ENCODE results near the gene PRR7. TPM values are rescaled to one million over a fixed set of nuclear protein-coding genes. Genes with fewer than 3 reads are reported as not detected.

The PRR7 gene
- total RNA-seq, 1 donor from 2014 or later, result 4.4 TPM

DNA sequence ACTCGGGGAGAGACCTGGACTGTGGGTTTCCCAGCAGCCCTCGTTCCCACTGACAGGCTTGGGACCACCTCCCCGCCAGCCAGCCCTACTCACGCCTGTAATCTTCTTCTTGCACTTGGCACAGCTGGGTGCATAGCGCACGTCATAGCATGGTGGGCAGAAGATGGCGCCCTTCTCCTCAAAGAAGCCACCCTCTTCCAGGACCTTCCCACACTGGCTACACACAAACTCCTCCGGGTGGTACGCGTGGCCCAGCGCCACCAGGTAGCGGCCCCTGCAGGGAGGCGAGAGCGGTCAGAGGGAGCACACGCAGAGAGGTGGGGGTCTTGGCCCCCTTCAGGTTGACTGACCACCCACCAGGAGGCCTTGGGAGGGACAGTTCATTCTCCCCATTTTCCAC, 41.4 kb downstream of the PRR7 start:
- Mint-ChIP-seq H3K4me3 (ENCODE audit: unreplicated experiment) (no peak overlapping the region), H3K27ac (ENCODE audit: unreplicated experiment) (no peak overlapping the region), H3K9me3 (ENCODE audit: unreplicated experiment) (no peaks in the 10 kb centered on the region), H3K36me3 (ENCODE audit: unreplicated experiment) (peaks cover 39% of the 10 kb centered on the region), H3K4me1 (ENCODE audit: unreplicated experiment) (peaks cover 35% of the 10 kb centered on the region), H3K27me3 (ENCODE audit: unreplicated experiment) (no peaks in the 10 kb centered on the region)
- TF ChIP-seq, protein P1, sequence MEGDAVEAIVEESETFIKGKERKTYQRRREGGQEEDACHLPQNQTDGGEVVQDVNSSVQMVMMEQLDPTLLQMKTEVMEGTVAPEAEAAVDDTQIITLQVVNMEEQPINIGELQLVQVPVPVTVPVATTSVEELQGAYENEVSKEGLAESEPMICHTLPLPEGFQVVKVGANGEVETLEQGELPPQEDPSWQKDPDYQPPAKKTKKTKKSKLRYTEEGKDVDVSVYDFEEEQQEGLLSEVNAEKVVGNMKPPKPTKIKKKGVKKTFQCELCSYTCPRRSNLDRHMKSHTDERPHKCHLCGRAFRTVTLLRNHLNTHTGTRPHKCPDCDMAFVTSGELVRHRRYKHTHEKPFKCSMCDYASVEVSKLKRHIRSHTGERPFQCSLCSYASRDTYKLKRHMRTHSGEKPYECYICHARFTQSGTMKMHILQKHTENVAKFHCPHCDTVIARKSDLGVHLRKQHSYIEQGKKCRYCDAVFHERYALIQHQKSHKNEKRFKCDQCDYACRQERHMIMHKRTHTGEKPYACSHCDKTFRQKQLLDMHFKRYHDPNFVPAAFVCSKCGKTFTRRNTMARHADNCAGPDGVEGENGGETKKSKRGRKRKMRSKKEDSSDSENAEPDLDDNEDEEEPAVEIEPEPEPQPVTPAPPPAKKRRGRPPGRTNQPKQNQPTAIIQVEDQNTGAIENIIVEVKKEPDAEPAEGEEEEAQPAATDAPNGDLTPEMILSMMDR (IDR thresholded peaks at IDR 0.05), result no peak
- DNase-seq (ENCODE audit: extremely low spot score, unreplicated experiment), result no peak

DNA sequence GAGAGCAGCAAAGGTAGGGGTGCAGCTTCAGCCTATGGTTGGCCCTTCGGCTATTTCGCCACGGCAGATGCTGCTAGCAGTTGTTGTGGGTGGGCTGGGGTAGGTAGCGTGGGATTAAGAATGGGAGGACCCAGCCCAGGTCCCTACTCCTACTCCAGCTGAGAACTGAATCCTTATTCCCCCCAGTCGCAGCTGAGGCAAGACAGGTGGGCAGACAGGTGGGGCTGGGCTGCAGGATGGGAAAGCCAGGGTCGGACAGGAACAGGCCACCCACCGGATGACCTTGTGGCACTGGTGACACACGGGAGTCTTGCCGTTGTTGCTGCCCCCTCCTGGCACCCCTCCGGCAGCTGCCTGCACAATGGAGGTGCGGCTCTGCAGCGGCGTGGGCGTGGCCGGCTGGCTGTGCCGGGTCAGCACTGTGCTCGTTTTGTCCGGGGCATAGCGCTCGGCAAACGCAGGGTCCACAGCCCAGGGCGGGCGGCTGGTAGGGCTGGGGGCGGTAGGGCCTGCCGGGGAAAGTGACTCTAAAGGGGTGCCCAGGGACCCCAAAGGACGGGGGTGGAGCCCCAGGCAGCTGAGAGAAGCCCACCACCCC, 42.6 kb downstream of the PRR7 start:
- DNase-seq (ENCODE audit: extremely low spot score, unreplicated experiment), result no peak
- Mint-ChIP-seq H3K27ac (ENCODE audit: unreplicated experiment) (no peak overlapping the region), H3K27me3 (ENCODE audit: unreplicated experiment) (no peaks in the 10 kb centered on the region), H3K4me3 (ENCODE audit: unreplicated experiment) (no peak overlapping the region), H3K36me3 (ENCODE audit: unreplicated experiment) (peaks cover 38% of the 10 kb centered on the region), H3K4me1 (ENCODE audit: unreplicated experiment) (peaks cover 39% of the 10 kb centered on the region), H3K9me3 (ENCODE audit: unreplicated experiment) (no peaks in the 10 kb centered on the region)
- TF ChIP-seq, protein P1 (IDR thresholded peaks at IDR 0.05), result peak; percentile 6

DNA sequence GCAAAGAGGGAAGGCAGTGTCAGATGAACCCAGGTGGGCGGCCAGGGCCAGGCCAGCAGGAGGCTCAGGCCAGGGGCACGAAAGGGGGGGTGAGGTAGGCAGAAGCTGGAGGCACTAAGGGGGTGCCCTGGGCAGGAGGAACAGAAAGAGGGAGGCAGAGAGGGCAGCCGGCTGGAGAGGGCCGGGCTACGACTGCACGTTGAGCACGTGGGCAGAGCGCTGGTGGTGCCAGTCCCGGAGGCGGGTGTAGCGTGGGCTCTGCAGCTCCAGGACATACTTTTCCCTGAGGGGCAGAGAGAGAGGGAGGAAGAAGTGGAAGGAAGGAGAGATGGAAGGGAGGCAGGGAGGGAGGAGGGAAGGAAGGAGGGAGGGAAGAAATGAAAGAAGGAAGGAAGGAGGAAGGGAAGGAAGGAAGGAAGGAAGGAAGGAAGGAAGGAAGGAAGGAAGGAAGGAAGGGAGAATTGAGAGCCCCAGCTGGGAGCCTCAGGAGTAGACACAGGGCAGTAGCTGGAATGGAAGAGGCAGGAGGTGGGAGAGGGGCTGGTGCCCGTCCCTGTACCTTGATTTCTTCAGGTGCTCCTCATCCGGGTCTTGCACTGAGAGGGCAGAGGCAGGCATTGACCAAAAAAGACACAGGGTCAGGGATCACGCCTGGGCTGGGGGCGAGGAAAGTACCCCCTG, 43.8 kb downstream of the PRR7 start:
- Mint-ChIP-seq H3K27ac (ENCODE audit: unreplicated experiment) (peak overlapping the region; percentile 64), H3K36me3 (ENCODE audit: unreplicated experiment) (peaks cover 26% of the 10 kb centered on the region), H3K27me3 (ENCODE audit: unreplicated experiment) (no peaks in the 10 kb centered on the region), H3K4me1 (ENCODE audit: unreplicated experiment) (peaks cover 42% of the 10 kb centered on the region), H3K4me3 (ENCODE audit: unreplicated experiment) (no peak overlapping the region), H3K9me3 (ENCODE audit: unreplicated experiment) (no peaks in the 10 kb centered on the region)
- TF ChIP-seq, protein P1 (IDR thresholded peaks at IDR 0.05), result no peak
- no peak for DNase-seq (ENCODE audit: extremely low spot score, unreplicated experiment)

DNA sequence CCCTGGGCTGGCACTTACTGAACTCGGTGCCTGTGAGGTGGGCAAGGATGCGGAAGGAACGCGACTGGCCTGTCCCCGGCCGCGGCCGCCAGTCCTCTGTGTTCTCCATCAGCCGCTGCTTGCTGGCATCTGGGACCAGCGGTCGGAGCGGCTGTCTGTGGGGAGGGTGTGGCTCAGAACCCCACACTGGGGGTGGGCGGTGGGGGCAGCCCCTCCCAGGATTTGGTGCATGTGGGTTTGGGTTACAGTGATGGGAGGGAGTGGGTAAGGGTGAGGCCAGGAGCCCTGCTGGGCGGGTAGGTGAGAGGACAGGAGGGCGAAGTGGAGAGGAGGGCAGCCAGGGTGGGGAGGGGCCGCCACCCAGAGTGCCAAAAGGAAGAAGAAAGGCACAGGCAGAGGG, 44.4 kb downstream of the PRR7 start:
- DNase-seq (ENCODE audit: extremely low spot score, unreplicated experiment), result no peak
- H3K27me3 Mint-ChIP-seq (ENCODE audit: unreplicated experiment), result no peaks in the 10 kb centered on the region
- TF ChIP-seq, protein P1 (IDR thresholded peaks at IDR 0.05), result no peak
- H3K4me3 Mint-ChIP-seq (ENCODE audit: unreplicated experiment), result no peak overlapping the region
- peak overlapping the region; percentile 84 for H3K27ac Mint-ChIP-seq (ENCODE audit: unreplicated experiment)
- no peaks in the 10 kb centered on the region for H3K9me3 Mint-ChIP-seq (ENCODE audit: unreplicated experiment)
- H3K36me3 Mint-ChIP-seq (ENCODE audit: unreplicated experiment), result peaks cover 25% of the 10 kb centered on the region
- H3K4me1 Mint-ChIP-seq (ENCODE audit: unreplicated experiment), result peaks cover 47% of the 10 kb centered on the region

DNA sequence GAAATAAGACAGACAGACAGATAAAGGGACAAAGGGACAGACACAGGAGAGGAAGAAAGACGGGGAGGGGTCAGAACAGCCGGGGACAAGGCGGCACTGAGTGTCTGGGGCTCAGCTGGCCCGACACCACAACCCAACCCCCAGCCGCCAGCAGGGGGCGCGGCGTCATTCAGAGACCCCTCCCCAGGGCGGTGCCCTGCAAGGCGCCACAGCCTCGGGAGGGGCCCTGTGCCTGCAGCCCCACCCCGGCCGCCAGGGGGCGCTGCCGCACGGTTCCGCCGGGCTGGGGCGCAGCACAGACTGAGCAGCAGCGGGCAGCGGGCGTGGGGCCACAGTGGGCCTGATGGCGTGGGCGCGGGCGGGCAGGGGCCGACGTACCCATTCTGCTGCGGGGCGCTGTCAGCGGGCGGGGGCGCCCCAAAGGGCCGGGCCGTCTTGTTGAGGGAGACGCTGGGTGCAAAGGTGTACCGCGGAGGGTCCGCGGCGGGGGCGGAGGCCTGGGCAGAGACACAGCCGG, 44.9 kb downstream of the PRR7 start:
- TF ChIP-seq, protein P1 (IDR thresholded peaks at IDR 0.05), result peak; percentile 96
- peaks cover 51% of the 10 kb centered on the region for H3K4me1 Mint-ChIP-seq (ENCODE audit: unreplicated experiment)
- H3K27ac Mint-ChIP-seq (ENCODE audit: unreplicated experiment), result peak overlapping the region; percentile 84
- no peaks in the 10 kb centered on the region for H3K27me3 Mint-ChIP-seq (ENCODE audit: unreplicated experiment)
- H3K9me3 Mint-ChIP-seq (ENCODE audit: unreplicated experiment), result no peaks in the 10 kb centered on the region
- peaks cover 25% of the 10 kb centered on the region for H3K36me3 Mint-ChIP-seq (ENCODE audit: unreplicated experiment)
- DNase-seq (ENCODE audit: extremely low spot score, unreplicated experiment), result peak; percentile 93
- no peak overlapping the region for H3K4me3 Mint-ChIP-seq (ENCODE audit: unreplicated experiment)

All from osteocyte (in vitro differentiated cells).